Fibroblast of lung (primary cell): Measurements from ENCODE around the gene GPAT3.

Experiments used
- CTCF ChIP-seq, 2 donors: IDR thresholded peaks in 1 of 2; conservative IDR thresholded peaks in 1 of 2; 1 replicate in 1 of 2; 2 replicates in 1 of 2; pipeline ENCODE4 v1.5.1; 2011 to 2012; ENCODE audit warnings: low read length in 2 of 2, control low read depth in 1 of 2, inconsistent platforms in 1 of 2, low read depth in 1 of 2, mild to moderate bottlenecking in 1 of 2
- EZH2 ChIP-seq: IDR thresholded peaks from 2 replicates; pipeline ENCODE4 v1.5.1; 2012; ENCODE audit warnings: low read length, control low read depth, mild to moderate bottlenecking; ENCODE audit errors: missing control alignments

GRCh38 chr4:83636930-83637329 lies 101.0 kb downstream of the GPAT3 start:
- no peak for TF ChIP-seq EZH2
- TF ChIP-seq CTCF (conservative IDR thresholded peaks at IDR 0.05 in 1 of 2, IDR thresholded peaks at IDR 0.05 in 1 of 2; ENCODE audit: low read depth in 1 of 2, low read length in 2 of 2) = no peak
